Measurements from ENCODE around the gene HJV.

- TF ChIP-seq, protein P1, sequence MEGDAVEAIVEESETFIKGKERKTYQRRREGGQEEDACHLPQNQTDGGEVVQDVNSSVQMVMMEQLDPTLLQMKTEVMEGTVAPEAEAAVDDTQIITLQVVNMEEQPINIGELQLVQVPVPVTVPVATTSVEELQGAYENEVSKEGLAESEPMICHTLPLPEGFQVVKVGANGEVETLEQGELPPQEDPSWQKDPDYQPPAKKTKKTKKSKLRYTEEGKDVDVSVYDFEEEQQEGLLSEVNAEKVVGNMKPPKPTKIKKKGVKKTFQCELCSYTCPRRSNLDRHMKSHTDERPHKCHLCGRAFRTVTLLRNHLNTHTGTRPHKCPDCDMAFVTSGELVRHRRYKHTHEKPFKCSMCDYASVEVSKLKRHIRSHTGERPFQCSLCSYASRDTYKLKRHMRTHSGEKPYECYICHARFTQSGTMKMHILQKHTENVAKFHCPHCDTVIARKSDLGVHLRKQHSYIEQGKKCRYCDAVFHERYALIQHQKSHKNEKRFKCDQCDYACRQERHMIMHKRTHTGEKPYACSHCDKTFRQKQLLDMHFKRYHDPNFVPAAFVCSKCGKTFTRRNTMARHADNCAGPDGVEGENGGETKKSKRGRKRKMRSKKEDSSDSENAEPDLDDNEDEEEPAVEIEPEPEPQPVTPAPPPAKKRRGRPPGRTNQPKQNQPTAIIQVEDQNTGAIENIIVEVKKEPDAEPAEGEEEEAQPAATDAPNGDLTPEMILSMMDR (conservative IDR thresholded peaks at IDR 0.05): no peak
- no peak for TF ChIP-seq ZFX (IDR thresholded peaks at IDR 0.05)
Measured at GRCh38 chr1:146029117-146029516, 7.6 kb upstream of the HJV start.
